ENCODE measurements around the gene MCM5.
"Not testable (repeated sequence)": the region's sequence is repeated elsewhere in the genome, so short reads cannot be mapped to it uniquely, and the experiment has no call there.

MCM5 gene

GRCh38 chr22:35435201-35435740 is 35.3 kb downstream of the MCM5 start:
- DNase-seq: no peak

DNA sequence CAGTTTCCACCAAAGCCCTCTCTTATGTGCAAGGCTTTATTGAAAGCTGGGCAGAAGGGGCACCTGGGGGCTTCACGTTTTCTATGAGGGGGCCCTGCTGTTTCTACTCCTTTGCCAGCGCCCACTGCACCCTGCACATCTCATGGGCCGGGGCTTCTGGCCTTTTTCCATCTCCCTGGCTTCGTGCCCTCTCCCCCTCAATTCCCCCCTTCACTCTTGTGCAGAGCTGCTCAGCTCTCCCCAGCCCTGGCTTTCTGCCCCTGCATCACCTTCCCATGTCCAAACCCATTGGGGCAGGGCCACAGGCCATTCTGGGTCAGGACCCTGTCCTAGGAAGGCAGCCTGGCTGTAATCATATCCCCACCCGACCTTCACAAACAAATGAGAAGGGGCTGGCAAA is 36.5 kb downstream of the MCM5 start:
- no peak for DNase-seq

DNA sequence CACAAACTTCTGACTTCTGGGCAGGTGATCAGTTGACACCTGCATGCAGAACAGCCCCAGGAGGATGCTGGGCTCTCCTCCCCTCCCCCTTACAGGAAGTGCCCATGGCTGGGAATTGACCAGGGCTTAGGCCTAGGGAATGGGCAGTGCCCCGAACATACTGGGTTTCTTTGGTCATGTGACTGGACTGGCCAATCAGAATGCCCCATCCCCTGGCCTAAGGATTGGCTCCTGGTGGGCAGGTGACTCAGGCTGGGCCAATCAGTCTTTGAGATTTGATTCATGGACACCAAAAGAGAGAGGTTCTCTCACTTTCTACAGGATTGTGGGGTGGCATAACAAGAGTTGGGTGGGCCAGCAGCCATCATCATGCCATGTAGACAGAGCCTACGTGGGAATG is 37.1 kb downstream of the MCM5 start:
- no peak for DNase-seq

GRCh38 chr22:35438673-35439364 is 38.9 kb downstream of the MCM5 start:
- not testable (repeated sequence) for DNase-seq

DNA sequence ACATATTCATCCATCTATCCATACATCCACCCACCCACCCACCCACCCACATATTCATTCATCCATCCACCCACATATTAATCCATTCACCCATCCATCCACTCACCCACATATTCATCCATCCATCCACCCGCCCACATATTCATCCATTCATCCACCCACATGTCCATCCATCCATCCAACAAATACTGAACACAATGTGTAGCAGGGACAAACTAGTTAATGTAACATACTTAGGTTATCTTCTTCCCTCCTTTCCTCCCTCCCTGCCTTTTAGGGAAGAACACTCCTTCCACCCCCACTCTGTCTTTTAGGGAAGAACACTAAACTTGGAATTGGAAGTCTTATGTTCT is 39.4 kb downstream of the MCM5 start:
- no peak for DNase-seq

DNA sequence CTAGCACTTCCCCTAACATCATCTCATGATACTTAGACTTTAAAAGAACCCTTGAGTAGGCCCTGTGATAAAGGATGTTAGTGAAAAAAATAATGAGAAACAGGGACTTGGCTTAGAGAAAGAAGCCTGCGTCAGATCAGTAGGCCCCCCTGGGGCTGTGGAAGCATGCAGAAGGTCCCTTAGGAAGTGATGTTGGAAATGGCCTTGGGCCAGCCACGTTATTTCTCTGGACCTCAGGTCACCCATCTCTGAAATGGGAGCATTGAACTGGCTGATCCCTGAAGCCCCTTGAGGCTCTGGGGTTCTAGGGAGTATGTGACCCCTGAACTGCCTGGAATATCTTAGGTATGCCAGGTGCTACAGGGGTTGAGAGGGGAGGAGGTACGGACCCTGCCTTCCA is 40.2 kb downstream of the MCM5 start:
- no peak for DNase-seq

GRCh38 chr22:35441489-35442100 is 41.7 kb downstream of the MCM5 start:
- DNase-seq: no peak

GRCh38 chr22:35442471-35442870 is 42.5 kb downstream of the MCM5 start:
- DNase-seq: no peak

GRCh38 chr22:35443338-35443737 is 43.4 kb downstream of the MCM5 start:
- DNase-seq: no peak

DNA sequence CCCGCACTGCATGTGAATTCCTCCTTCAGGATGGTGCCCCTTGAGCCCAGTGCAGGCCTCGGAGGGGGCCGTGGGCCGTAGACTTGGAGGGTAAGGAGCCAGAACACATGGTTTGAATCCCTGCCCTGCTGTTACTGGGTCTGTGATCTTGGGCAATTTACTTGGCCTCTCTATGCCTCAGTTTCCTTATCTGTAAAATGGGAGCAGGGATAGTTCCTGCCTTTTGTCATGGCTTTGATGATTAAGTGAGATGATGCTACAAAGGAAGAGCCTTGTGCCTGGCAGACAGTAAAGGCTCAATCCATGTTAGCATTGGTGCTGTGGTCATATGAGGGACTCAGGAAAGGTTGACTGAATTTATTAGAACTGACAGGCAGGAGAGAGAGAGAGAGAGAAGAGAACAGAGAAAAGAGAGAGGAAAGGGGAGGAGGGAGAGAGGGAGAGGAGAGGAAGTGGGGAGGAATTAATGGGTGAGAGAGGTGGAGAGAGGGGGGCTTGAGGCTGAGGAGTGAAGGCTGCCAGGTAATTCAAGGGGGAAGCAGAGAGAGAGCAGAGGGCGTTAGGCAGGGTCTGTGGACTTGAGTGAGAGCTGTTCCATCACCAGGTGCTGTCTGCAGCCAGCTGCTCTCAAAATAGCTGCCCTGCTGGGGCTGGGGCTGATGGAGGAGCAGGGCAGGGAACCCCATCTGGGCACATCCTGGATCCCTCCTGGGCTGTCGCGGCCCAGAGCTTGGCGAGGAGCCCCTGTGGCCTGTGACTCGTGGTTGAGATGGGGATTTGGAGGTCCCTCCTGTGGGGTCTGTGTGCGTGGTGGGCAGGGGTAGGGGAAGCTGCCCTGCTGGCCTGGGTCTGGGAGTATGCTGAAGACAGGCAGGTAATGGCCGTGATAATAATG is 44.1 kb downstream of the MCM5 start:
- DNase-seq: peak; percentile 40

DNA sequence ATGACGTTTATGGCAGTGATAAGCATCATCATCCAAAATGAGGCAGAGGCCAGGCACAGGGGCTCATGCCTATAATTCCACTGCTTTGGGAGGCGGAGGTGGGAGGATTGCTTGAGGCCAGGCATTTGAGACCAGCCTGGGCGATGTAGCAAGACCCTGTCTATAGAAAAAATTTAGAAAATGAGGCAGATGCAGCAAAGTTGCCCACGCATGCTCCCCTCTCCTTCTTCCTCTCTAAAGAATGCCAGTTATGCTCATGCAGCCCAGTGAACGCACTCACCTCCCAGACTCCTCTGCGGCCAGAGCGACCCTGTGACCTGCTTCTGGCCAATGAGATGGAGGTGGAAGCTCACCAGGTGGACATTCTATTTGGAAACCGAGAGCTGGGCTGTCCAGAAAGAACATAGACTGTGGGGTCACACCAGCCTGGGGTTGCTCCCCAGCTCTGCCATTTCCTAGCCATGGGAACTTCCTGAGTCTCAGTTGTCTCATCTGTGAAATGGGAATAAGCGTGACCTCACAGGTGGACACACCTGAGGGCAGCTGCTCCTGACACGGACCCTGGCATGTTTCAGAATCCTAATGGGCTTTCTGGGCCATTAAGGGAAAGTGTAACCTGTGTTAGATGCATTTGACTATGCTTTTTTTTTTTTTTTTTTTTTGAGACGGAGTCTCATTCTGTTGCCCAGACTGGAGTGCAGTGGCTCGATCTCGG is 44.9 kb downstream of the MCM5 start:
- DNase-seq: no peak

DNA sequence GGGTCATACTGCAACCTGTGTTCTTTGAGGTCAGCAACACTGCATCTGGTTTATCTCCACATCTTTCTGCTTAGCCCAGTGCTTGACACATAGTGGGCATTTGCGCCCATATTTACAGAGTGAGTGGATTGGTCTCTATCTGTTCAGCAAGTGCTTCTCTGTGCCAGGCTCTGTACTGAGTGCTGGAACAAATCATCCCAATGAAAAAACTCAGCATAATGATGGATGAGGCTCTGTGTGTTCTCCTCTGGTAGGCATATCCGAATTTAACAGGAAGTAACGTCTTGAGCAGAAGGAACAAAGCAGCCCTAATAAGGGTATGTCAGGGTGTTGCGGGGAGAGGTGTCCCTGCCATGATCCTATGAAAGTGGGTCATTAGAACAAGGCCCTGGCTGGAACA is 46.0 kb downstream of the MCM5 start:
- DNase-seq: no peak

- no peak for DNase-seq
Observed at GRCh38 chr22:35446365-35446764, 46.4 kb downstream of the MCM5 start.

- DNase-seq: no peak
Observed at GRCh38 chr22:35448523-35448922, 48.6 kb downstream of the MCM5 start.

DNA sequence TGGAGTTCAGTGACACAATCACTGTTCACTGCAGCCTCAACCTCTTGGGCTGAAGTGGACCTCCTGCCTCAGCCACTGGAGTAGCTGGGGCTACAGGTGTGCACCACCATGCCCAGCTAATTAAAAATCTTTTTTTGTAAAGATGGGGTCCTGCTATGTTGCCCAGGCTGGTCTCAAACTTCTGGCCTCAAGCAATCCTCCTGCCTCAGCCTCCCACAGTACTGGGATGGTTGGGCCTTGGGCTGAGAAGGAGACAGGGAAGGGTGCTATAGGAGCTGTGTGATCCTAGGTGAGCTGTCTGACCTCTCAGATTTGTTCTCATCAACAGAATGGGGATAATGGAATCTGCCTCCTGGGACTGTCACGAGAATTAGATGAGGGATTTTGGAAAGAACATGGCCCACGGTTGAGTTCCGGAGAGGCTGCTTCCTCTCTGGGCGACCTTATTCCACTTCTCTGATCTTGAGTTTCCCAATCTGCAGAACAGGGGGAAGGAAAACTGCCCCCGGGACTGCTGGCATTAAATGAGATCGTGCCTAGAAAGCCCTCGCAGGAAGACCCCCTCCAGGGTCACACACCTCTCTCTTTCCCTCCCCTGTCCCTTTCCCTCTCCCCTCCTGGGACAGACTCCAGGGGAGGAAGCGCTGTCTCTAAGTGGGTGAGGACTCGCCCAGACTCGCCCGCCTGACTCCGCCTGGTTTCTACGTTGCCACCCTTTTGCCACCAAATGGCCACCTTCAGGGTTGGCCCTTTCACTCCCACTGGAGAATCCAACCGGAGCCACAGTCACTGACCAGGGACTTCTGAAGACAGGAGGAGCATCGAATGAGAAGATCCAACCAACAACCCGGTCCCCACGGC is 50.1 kb downstream of the MCM5 start:
- DNase-seq: no peak

- no peak for DNase-seq
Observed at GRCh38 chr22:35450824-35451569, 51.1 kb downstream of the MCM5 start.

DNA sequence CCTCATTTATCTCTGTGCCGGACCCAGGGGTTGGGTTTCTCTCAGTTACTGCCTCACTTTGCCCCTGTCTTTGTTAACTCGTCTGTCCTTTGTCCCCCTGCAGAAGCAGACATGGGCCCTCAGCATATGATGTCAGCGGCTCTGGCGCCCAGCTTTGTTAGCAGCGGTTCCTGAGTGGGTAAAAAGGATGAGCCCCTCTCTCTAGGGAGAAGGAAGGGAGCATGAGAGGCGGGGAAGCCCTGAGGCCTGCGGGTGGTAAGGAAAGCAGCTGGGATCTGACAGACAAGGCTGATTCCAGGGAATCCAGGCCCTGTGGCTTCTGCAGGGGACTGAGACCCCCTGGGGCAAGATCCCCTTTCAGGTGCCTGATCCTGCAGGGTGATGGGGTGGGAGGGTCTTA is 51.7 kb downstream of the MCM5 start:
- DNase-seq: peak; percentile 28

DNA sequence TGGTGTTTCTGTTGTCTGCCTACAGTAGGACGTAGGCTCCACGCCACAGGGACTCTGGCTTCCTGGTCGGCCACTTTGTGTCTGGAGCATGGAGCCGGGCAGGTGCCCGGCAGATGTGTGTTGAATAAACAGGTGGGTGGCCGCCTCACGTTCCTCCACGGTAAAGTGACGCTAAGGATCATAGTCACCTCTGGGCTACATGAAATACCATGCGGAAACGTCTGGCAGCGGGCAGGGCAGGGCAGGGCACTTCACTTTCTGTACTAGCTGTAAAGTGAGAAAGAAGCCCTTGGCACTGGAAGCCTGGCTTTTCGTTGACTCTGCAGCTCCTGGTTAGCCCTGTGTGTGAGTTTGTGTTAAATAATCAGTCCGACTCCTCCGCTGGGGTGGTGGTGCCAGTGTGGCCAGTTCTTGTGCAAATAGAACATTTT is 52.4 kb downstream of the MCM5 start:
- peak; percentile 95 for DNase-seq

GRCh38 chr22:35452810-35453743 is 53.1 kb downstream of the MCM5 start:
- DNase-seq: no peak

DNA sequence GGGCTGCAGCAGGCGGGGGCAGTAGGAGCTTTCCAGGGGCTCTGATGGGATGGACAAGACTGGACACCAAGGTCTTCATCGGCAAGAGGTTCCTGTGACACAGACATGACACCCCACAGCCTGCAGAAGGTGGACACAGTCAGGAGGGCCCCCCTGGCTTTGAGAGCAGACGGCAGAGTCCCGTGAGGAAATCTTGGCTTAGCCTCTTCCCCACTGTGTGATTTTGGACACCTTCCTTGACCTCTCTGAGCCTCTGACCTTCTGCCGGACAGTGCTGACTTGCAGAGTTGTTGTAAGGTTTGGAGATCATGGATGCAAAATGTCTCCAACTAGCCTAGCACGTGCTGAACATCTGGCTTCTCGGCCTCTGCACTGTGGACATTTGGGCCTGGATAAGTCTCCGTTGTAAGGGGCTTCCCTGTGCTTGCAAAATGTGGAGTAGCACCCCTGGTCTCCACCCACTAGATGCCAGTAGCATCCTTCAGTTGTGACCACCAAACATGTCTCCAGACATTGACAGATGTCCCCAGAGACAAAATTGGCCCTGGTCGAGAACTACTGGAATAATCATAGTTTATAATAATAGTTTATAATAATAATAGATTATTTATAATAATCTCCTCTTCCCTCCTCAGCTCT is 54.6 kb downstream of the MCM5 start:
- DNase-seq: no peak
